ENCODE results near the gene NUDT1.

DNA sequence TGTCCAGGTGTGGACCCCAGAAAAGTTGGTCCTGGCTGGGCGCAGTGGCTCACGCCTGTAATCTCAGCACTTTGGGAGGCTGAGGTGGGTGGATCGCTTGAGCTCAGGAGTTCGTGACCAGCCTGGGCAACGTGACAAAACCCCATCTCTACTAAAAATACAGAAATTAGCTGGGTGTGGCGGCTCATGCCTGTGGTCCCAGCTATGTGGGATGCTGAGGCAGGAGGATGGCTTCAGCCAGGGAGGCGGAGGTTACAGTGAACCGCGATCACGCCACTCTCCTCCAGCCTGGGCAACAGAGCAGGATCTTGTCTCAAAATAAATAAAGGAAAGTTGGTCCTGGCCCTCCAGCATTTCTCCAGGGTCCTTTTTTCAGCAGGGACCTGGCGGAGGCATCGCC is 1.4 kb downstream of the NUDT1 start:
- TF ChIP-seq, protein P1, sequence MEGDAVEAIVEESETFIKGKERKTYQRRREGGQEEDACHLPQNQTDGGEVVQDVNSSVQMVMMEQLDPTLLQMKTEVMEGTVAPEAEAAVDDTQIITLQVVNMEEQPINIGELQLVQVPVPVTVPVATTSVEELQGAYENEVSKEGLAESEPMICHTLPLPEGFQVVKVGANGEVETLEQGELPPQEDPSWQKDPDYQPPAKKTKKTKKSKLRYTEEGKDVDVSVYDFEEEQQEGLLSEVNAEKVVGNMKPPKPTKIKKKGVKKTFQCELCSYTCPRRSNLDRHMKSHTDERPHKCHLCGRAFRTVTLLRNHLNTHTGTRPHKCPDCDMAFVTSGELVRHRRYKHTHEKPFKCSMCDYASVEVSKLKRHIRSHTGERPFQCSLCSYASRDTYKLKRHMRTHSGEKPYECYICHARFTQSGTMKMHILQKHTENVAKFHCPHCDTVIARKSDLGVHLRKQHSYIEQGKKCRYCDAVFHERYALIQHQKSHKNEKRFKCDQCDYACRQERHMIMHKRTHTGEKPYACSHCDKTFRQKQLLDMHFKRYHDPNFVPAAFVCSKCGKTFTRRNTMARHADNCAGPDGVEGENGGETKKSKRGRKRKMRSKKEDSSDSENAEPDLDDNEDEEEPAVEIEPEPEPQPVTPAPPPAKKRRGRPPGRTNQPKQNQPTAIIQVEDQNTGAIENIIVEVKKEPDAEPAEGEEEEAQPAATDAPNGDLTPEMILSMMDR (conservative IDR thresholded peaks at IDR 0.05; ENCODE audit: low read depth, low read length), result no peak
- TF ChIP-seq EZH2 (IDR thresholded peaks at IDR 0.05; ENCODE audit: borderline replicate concordance, low read depth, low read length, poor library complexity, severe bottlenecking), result no peak

Measured in A673 (cell line).